ENCODE data around the gene ATMIN. TPM values are rescaled to one million over a fixed set of nuclear protein-coding genes. Genes with fewer than 3 reads are reported as not detected.

ATMIN gene
- total and polyA plus RNA-seq, 9 donors: 15.6 to 39.5 (median 33.8) TPM

DNA sequence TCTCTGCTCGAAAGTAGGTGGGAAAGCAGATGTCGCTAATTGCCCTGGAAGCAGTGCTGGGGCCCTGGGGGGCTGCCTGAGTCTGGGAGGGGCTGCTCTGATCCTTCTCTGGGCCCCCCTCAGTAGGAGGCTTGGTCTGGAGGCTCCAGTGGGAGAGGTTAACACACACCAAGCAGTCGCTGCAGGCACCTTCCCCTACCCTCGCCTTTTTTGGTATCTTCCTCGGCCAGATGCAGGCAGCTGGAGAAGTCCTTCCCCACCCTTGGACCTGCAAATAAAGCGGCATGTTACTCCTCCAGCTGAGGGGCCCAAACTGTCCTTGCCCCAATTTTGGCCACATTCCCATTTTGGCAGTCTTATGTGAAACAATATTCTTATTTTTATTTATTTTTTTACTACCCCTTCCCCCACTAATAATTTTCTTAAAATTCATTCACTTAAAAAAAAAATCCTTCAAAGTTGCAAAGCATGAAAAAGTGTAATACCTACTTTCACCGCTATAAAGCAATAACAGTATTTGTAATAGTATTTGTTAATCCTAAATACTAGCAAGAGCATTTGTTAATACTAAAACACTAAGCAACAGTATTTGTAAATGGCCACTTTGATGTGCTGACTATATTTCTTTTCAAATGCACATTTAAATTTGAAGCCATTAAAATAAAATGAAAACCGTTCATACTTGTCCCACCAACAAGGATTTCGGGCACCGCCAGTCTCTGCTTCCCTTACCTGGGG lies 26.4 kb downstream of the ATMIN start:
- DNase-seq: no peak
- no peaks in the 10 kb centered on the region for H3K9me3 ChIP-seq
- TF ChIP-seq EP300 (IDR thresholded peaks at IDR 0.05) (no peak), CTCF (IDR thresholded peaks at IDR 0.05) (no peak), POLR2A (IDR thresholded peaks at IDR 0.05) (no peak)
- 53 to 69% (median 59%) methylated on average over 10 of the region's 10 CpGs for WGBS, 3 donors
- H3K36me3 ChIP-seq: no peaks in the 10 kb centered on the region
- H3K4me1 ChIP-seq (ENCODE audit: insufficient read depth): no peaks in the 10 kb centered on the region
- intact Hi-C loops (cut with DNase I): no loop called here
- no peak overlapping the region for H3K27ac ChIP-seq
- no peak overlapping the region for H3K4me3 ChIP-seq
- H3K27me3 ChIP-seq: no peaks in the 10 kb centered on the region

DNA sequence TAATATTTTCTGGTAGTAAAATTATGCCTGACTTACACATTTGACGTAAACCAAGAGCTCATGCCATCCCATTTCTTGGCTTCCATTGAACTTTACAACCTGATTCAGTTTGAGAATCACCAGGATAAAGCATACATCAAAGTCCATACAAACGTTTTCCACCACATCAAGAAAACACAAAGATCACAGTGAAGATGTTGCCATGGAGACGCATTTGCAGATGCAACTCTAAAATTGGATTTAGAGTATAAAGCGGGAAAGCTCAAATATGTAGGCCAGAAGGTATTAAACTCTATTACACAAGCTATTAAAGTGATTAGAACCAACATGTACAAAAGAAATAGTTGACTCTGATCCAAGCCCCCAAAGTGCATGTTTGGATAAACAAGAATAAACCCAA lies 31.0 kb downstream of the ATMIN start:
- 69 to 73% (median 71%) methylated on average over 4 of the region's 4 CpGs for WGBS, 3 donors
- Histone ChIP-seq H3K27me3 (no peaks in the 10 kb centered on the region), H3K4me1 (ENCODE audit: insufficient read depth) (no peaks in the 10 kb centered on the region), H3K9me3 (no peaks in the 10 kb centered on the region), H3K36me3 (no peaks in the 10 kb centered on the region), H3K4me3 (no peak overlapping the region), H3K27ac (no peak overlapping the region)
- intact Hi-C loops (cut with DNase I): no loop called here
- no peak for DNase-seq
- no peak for TF ChIP-seq EP300 (IDR thresholded peaks at IDR 0.05)
- TF ChIP-seq CTCF (IDR thresholded peaks at IDR 0.05): no peak
- no peak for TF ChIP-seq POLR2A (IDR thresholded peaks at IDR 0.05)

- H3K4me1 ChIP-seq (ENCODE audit: insufficient read depth): no peaks in the 10 kb centered on the region
- H3K27ac ChIP-seq: no peak overlapping the region
- WGBS, 3 donors: 66 to 81% (median 75%) methylated on average over 1 of the region's 1 CpG
- intact Hi-C loops (cut with DNase I): no loop called here
- no peaks in the 10 kb centered on the region for H3K9me3 ChIP-seq
- H3K36me3 ChIP-seq: no peaks in the 10 kb centered on the region
- H3K4me3 ChIP-seq: no peak overlapping the region
- no peak for DNase-seq
- H3K27me3 ChIP-seq: no peaks in the 10 kb centered on the region
- TF ChIP-seq EP300 (IDR thresholded peaks at IDR 0.05): no peak
- TF ChIP-seq POLR2A (IDR thresholded peaks at IDR 0.05): no peak
- TF ChIP-seq CTCF (IDR thresholded peaks at IDR 0.05): no peak
Observed at GRCh38 chr16:81067166-81067565, 31.5 kb downstream of the ATMIN start.

GRCh38 chr16:81069063-81069462 lies 33.4 kb downstream of the ATMIN start:
- 89 to 96% (median 95%) methylated on average over 4 of the region's 4 CpGs for WGBS, 3 donors
- Histone ChIP-seq H3K4me1 (ENCODE audit: insufficient read depth) (no peaks in the 10 kb centered on the region), H3K9me3 (no peaks in the 10 kb centered on the region), H3K27ac (no peak overlapping the region), H3K27me3 (no peaks in the 10 kb centered on the region), H3K36me3 (no peaks in the 10 kb centered on the region), H3K4me3 (no peak overlapping the region)
- no peak for TF ChIP-seq POLR2A (IDR thresholded peaks at IDR 0.05)
- no peak for TF ChIP-seq EP300 (IDR thresholded peaks at IDR 0.05)
- TF ChIP-seq CTCF (IDR thresholded peaks at IDR 0.05): no peak
- DNase-seq: no peak
- intact Hi-C loops (cut with DNase I): no loop called here
